Epithelial cell of esophagus (primary cell): ENCODE results near the gene CRYBA2.

Source experiments
- DNase-seq: peaks from one replicate; pipeline ENCODE4 v3.0.0; 2010; ENCODE audit warnings: low read depth
- H3K4me3 ChIP-seq: 2 replicates; pipeline ENCODE4 v1.5.1; 2011; ENCODE audit warnings: mild to moderate bottlenecking, low read length, control low read depth
- CTCF ChIP-seq: IDR thresholded peaks from 2 replicates; pipeline ENCODE4 v1.5.1; 2011; ENCODE audit warnings: low read depth, mild to moderate bottlenecking, low read length, control low read depth, inconsistent platforms; ENCODE audit not compliant: insufficient read depth; ENCODE audit errors: missing control alignments

The CRYBA2 gene

GRCh38 chr2:218999021-218999880, 6.0 kb upstream of the CRYBA2 start:
- no peak for TF ChIP-seq CTCF
- DNase-seq = no peak
- no peak overlapping the region for H3K4me3 ChIP-seq

GRCh38 chr2:218998414-218999002, 5.3 kb upstream of the CRYBA2 start:
- no peak for TF ChIP-seq CTCF
- no peak for DNase-seq
- no peak overlapping the region for H3K4me3 ChIP-seq

GRCh38 chr2:218997731-218998130, 4.5 kb upstream of the CRYBA2 start:
- no peak for TF ChIP-seq CTCF
- DNase-seq = no peak
- no peak overlapping the region for H3K4me3 ChIP-seq

- no peak overlapping the region for H3K4me3 ChIP-seq
- DNase-seq = no peak
- TF ChIP-seq CTCF = no peak
These were observed 3.7 kb upstream of the CRYBA2 start for GRCh38 chr2:218996937-218997336.

- H3K4me3 ChIP-seq = peak overlapping the region; percentile 31
- peak; percentile 78 for TF ChIP-seq CTCF
- peak; percentile 79 for DNase-seq
These were observed 2.9 kb upstream of the CRYBA2 start for GRCh38 chr2:218995972-218996711.

- H3K4me3 ChIP-seq = no peak overlapping the region
- TF ChIP-seq CTCF = no peak
- no peak for DNase-seq
These were observed 2.3 kb upstream of the CRYBA2 start for GRCh38 chr2:218995561-218995960.
